ELF-1 (cell line): ENCODE measurements around the gene IKZF3.
"Not testable (repeated sequence)": the region's sequence is repeated elsewhere in the genome, so short reads cannot be mapped to it uniquely, and the experiment has no call there.

Source experiments
- DNase-seq: peaks from one replicate; pipeline ENCODE4 v3.0.0-alpha.2; 2016; ENCODE audit warnings: low read depth, low spot score

Gene IKZF3

GRCh38 chr17:39719563-39720355 lies 144.4 kb downstream of the IKZF3 start:
- no peak for DNase-seq

GRCh38 chr17:39717660-39718059 lies 146.5 kb downstream of the IKZF3 start:
- DNase-seq, result no peak

- no peak for DNase-seq
Observed at GRCh38 chr17:39716879-39717536, 147.1 kb downstream of the IKZF3 start.

GRCh38 chr17:39716073-39716818 lies 147.9 kb downstream of the IKZF3 start:
- no peak for DNase-seq

- DNase-seq, result no peak
Observed at GRCh38 chr17:39715375-39716072, 148.6 kb downstream of the IKZF3 start.

GRCh38 chr17:39714234-39714633 lies 149.9 kb downstream of the IKZF3 start:
- no peak for DNase-seq

GRCh38 chr17:39711851-39712250 lies 152.3 kb downstream of the IKZF3 start:
- DNase-seq, result no peak

GRCh38 chr17:39711071-39711470 lies 153.0 kb downstream of the IKZF3 start:
- not testable (repeated sequence) for DNase-seq

- DNase-seq, result no peak
Observed at GRCh38 chr17:39709998-39710964, 153.8 kb downstream of the IKZF3 start.

- no peak for DNase-seq
Observed at GRCh38 chr17:39709319-39709997, 154.7 kb downstream of the IKZF3 start.
